Stimulated activated CD8-positive, alpha-beta memory T cell treated with anti-CD3 and anti-CD28 coated beads, Interleukin-4, amount 100 ng/mL, for 4 hours (primary cell): Measurements from ENCODE around the gene ENDOU.
A peak's percentile ranks its signal among the peaks of the same experiment; 100 is the strongest.

Experiments
- DNase-seq, 2 donors: peaks; one replicate each; pipeline ENCODE4 v3.0.0-alpha.2; 2020; ENCODE audit warnings: low read depth in 2 of 2, low spot score in 1 of 2

The ENDOU gene

DNA sequence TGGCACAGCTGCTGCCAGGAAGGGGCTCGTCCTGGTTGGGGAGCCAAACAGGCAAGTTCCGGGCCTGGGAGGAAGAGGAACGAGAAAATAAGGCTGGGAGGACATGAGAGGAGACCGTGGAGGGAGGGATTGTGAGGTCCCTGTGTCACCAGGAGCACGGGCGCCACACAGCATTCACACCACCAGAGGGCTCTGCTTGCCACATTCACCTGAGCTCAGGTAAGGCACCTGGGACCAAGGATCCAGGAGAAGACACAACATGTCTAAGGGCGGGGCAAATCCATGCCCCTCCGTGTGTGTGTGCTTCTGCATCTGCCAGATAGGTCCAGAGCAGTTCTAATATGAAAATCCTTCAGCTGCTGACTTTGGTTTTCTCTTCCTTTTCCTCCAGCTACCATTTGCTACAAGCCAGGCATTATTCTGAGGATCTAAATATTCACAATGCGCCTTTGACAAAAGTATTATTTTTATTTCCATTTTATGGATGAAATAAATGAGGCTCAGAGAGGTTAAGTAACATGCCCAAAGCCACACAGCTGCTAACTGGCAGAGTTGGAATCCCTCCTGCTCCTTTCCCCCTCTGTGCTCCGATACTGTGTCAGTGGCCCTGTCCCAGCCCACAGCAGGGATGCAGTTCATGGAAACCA is 18.8 kb upstream of the ENDOU start:
- DNase-seq = peak; percentile 24 to 35

GRCh38 chr12:47743311-47743860 is 18.1 kb upstream of the ENDOU start:
- DNase-seq = no peak

DNA sequence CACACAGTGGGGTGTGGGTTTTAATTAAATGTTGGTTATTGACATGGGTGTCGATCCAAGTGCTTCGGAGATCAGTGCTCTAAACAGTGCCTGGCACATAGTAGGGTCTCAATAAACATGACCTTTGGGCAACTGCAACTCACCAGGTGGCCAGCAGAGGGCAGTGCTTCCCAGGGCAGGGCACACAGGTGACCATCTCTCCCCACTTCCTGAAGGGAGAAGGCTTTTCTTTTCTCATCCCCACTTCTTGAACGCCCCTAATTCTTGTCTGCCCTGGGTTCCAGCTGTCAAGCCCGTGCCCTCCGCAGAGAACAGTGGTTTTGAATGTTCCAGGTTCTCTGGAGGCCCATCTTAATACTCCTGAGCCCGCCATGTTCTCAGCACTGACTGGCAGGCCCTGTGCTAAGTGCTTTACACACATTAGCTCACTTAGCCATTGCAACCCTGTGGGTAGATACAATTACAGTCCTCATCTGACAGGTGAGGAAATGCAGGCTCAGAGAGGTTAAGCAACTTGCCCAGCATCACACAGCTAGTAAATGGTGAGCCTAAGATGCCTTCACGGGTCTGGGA is 17.0 kb upstream of the ENDOU start:
- DNase-seq = peak; percentile 40 to 68

GRCh38 chr12:47741340-47741703 is 16.0 kb upstream of the ENDOU start:
- peak; percentile 28 to 32 for DNase-seq

GRCh38 chr12:47740606-47741339 is 15.5 kb upstream of the ENDOU start:
- DNase-seq = no peak

- DNase-seq = no peak
Measured at GRCh38 chr12:47739979-47740378, 14.7 kb upstream of the ENDOU start.

DNA sequence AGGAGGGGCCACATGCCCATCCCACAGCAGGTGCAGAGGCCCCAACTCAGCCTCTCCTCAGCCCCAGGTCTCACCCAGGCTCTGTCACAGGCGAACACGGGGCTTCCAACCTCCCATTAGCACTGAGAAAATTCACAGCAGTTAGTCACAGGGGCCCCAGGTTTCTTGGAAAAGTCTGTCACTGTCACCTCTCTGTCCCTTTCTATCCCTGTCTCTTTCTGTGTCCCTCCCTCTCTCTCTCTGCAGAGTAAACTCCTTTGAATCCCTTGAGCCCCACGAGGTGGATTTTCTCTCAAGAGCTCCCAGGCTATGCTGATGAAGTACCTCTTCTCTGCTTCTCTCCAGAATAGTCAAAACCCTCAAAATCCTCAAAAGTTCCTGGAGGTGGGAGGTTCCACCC is 14.0 kb upstream of the ENDOU start:
- no peak for DNase-seq

GRCh38 chr12:47737936-47738594 is 12.8 kb upstream of the ENDOU start:
- no peak for DNase-seq

GRCh38 chr12:47736877-47737676 is 11.8 kb upstream of the ENDOU start:
- no peak for DNase-seq

DNA sequence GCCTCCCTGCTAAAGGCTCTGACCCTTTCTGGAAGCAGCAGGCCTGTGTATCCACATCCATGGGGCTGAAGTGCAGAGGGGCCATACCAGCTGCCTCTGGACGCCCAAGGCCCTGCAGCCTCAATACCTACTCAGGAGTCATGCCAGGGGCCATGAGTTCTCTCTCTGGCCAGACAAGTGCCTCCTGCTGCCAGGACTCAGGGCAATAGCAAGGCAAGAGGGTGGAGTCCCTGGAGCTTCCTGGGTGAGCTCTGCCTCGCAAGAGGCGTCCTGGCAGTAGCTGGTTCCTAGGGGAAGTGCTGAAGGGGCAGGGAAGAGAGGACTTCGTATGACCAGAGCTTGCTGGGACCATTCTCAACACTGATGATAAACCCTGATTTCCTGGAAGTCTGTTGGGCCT is 10.9 kb upstream of the ENDOU start:
- DNase-seq = no peak

GRCh38 chr12:47735649-47736048 is 10.4 kb upstream of the ENDOU start:
- DNase-seq = no peak

GRCh38 chr12:47734725-47735480 is 9.6 kb upstream of the ENDOU start:
- no peak for DNase-seq

- DNase-seq = no peak
Measured at GRCh38 chr12:47733142-47733541, 7.9 kb upstream of the ENDOU start.

DNA sequence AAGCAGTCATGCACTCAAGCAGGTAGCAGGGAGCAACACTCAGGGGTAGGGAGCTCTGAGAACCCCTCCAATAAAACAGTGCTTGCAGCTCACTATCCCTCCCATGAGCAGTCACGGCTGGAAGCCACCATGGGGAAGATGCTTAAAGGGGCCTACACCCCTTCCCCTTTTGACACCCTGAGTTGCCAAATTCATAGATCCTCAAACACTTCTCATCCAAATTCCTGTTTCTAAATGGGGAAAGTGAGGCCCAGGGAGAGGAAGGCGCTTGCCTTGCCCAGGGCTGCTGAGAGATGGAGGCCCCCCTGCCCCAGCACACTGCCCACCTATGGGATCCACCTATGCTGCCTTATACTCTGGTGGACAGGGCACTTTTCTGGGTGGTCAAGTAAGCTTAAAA is 7.2 kb upstream of the ENDOU start:
- no peak for DNase-seq

DNA sequence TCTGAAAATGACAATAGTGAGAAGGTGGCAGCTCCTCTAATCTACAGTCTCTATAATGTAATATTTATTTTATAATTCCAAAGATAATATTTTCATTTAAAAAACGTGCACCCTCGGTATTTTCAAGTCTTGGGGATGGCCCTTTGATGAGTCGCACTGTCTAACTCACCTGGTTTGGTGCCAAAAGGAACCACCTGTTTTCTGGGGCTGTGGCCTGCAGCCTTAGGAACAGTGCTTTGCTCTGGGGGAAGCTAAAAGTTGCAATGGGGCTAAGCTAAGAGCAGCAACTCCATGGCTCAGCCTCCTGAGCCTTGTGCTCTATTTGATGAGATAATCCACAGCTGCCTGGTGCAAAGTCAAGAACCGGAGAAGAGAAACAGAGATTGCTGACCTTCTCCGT is 6.4 kb upstream of the ENDOU start:
- DNase-seq = no peak

DNA sequence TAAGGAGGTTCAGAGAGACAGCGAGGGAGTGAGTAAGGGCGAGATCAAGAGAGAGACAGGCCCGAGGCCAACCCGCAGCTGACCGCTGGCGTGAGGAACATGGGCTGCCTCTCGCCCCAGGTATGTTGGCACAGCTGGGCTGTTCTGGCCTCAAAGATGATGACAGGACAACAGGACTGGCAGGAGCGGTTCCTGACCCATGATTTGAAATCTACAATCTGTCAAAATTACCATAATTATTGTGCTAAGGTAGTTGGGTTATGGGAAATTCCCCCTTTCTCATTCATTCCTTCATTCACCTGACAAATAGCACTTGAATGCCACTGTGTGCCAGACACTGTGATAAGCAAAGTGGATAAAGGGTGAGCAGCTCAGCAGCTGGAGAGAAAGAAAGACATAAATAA is 5.1 kb upstream of the ENDOU start:
- no peak for DNase-seq

DNA sequence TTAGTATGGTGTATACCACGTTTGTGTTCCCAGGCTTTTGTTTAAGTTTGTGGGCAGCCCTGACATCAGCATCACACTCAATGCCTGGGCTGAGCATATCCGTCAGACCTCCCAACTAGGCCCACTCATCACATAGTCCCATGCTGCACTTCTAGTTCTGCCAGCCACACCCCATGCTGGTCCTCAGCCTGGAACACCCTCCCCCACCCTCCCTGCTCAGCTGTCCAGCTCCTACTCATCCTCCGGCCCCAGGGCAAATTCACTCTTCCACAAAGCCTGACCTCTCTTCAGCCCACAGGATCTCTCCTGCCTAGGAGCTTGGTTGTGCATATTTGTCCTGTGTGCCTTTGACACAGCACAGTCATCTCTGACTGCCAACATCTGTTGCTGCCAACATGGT is 3.9 kb upstream of the ENDOU start:
- no peak for DNase-seq

- no peak for DNase-seq
Measured at GRCh38 chr12:47725893-47726292, 603 bp upstream of the ENDOU start.

DNA sequence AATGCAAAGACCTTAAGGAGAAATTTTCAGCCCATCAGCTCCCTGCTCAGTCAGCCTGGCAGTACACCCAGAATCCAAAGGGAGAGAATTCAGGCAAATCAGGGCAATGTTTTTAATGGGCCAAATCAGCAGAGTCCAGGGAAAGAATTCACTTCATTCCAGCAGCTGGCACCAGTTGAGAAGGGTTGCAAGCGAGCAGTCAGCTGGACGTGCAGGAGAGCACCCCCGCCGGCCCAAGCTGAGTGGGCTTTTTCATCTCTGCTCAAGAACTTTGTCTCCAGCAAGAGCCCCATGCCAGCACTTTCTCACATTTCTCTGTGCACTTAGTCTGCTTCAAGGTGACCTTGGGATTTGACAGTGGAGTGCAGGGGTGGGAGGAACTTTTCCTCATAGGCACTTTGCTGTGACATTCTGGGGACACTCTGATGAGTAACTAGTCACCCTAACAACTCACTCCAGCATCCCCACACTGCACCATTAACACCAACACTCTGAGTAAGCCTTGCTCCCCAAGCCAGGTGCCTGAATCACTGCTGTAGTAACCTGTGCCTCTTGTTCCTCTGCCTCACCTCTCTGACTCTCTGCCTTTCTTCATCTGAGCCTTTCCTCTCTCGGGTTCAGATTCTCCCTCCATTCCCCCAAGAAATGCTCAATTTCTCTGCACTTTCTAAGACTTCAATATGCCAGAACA is 2.2 kb downstream of the ENDOU start:
- no peak for DNase-seq
